Ishikawa (cell line): ENCODE measurements around the gene IP6K1.

Source experiments
- CREB1 ChIP-seq: IDR thresholded peaks from 2 replicates; pipeline ENCODE4 v1.6.1; 2012; ENCODE audit warnings: low read depth
- EGR1 ChIP-seq: IDR thresholded peaks from 2 replicates; pipeline ENCODE4 v1.6.1; 2012
- YY1 ChIP-seq: IDR thresholded peaks from 2 replicates; pipeline ENCODE4 v1.6.1; 2012; ENCODE audit warnings: low read depth
- ZBTB7A ChIP-seq: IDR thresholded peaks from 2 replicates; pipeline ENCODE4 v1.6.1; 2012; ENCODE audit warnings: low read depth
- TF ChIP-seq, protein P1 (sequence below): IDR thresholded peaks from 2 replicates; pipeline ENCODE4 v1.6.1; 2012
- TF ChIP-seq, protein P2 (sequence below): IDR thresholded peaks from 2 replicates; pipeline ENCODE4 v1.6.1; 2012; ENCODE audit warnings: low read depth, mild to moderate bottlenecking
- TF ChIP-seq, protein P3 (sequence below): IDR thresholded peaks from 2 replicates; pipeline ENCODE4 v1.6.1; 2012

DNA sequence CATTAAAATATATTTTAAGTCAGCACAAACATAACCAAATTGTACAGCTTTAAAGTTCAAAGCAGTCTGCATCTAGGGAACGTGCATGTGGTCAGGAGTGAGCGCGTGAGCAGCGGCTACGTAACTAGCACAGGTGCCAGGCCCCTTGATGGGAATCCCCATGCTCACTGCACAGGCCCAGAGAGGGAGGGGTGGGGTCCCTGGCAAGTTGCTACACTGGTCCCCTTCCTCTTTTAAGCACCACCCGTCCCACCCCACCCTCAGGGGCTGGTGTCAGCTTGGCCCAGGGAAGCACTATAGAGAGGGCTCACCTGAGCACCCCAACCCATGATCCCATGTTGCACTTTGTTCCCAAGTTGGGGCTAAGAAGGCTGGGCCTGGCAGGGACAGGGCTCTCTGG is 61.8 kb downstream of the IP6K1 start:
- TF ChIP-seq, protein P1, sequence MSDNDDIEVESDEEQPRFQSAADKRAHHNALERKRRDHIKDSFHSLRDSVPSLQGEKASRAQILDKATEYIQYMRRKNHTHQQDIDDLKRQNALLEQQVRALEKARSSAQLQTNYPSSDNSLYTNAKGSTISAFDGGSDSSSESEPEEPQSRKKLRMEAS, result no peak
- TF ChIP-seq YY1 (no peak), CREB1 (no peak), ZBTB7A (no peak), EGR1 (no peak)
- TF ChIP-seq, protein P2, sequence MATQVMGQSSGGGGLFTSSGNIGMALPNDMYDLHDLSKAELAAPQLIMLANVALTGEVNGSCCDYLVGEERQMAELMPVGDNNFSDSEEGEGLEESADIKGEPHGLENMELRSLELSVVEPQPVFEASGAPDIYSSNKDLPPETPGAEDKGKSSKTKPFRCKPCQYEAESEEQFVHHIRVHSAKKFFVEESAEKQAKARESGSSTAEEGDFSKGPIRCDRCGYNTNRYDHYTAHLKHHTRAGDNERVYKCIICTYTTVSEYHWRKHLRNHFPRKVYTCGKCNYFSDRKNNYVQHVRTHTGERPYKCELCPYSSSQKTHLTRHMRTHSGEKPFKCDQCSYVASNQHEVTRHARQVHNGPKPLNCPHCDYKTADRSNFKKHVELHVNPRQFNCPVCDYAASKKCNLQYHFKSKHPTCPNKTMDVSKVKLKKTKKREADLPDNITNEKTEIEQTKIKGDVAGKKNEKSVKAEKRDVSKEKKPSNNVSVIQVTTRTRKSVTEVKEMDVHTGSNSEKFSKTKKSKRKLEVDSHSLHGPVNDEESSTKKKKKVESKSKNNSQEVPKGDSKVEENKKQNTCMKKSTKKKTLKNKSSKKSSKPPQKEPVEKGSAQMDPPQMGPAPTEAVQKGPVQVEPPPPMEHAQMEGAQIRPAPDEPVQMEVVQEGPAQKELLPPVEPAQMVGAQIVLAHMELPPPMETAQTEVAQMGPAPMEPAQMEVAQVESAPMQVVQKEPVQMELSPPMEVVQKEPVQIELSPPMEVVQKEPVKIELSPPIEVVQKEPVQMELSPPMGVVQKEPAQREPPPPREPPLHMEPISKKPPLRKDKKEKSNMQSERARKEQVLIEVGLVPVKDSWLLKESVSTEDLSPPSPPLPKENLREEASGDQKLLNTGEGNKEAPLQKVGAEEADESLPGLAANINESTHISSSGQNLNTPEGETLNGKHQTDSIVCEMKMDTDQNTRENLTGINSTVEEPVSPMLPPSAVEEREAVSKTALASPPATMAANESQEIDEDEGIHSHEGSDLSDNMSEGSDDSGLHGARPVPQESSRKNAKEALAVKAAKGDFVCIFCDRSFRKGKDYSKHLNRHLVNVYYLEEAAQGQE, result no peak
- TF ChIP-seq, protein P3, sequence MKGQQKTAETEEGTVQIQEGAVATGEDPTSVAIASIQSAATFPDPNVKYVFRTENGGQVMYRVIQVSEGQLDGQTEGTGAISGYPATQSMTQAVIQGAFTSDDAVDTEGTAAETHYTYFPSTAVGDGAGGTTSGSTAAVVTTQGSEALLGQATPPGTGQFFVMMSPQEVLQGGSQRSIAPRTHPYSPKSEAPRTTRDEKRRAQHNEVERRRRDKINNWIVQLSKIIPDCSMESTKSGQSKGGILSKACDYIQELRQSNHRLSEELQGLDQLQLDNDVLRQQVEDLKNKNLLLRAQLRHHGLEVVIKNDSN, result no peak
